GM12878 (cell line): ENCODE measurements around the gene ANKRD66. TPM values are rescaled to one million over a fixed set of nuclear protein-coding genes. Genes with fewer than 3 reads are reported as not detected.

ENCODE experiments used
- ATAC-seq: fragments of 200-7000 bp; cut with Tn5 transposase; 3 replicates; pipeline ENCODE4 v1.9.1; 2020; ENCODE audit warnings: mild to moderate bottlenecking, moderate library complexity
- BruUV-seq: library from RNA; stranded (reverse); fragments of 400-500 nt; replicated peaks from 2 replicates; lab custom pipeline; 2021; lab: Mats Ljungman, UMichigan
- CTCF ChIA-PET: fragments of 300-600 bp; sonication (Branson Sonifier 250); formaldehyde crosslinking; extraction: SDS; loops from one replicate; lab custom pipeline; 2021; ENCODE audit warnings: inconsistent platforms; lab: Yijun Ruan, JAX
- POLR2A ChIA-PET: fragments of 350-600 bp; formaldehyde crosslinking; extraction: SDS; loops from one replicate; lab custom pipeline; 2021; ENCODE audit warnings: inconsistent platforms; lab: Charles Lee
- RAD21 ChIA-PET: fragments of 300-600 bp; sonication (Branson Sonifier 250); formaldehyde crosslinking; loops from one replicate; lab custom pipeline; 2023; ENCODE audit warnings: antibody characterized with exemption; ENCODE audit not compliant: unreplicated experiment; lab: Charles Lee
- SMC1A ChIA-PET: fragments of 300-600 bp; sonication (Branson Sonifier 250); formaldehyde crosslinking; loops from one replicate; lab custom pipeline; 2023; ENCODE audit not compliant: unreplicated experiment, uncharacterized antibody; lab: Charles Lee
- DNase-seq: peaks from one replicate; pipeline ENCODE4 v3.0.0-alpha.2; 2011; ENCODE audit warnings: low read depth, low spot score
- FAIRE-seq: peaks from 3 replicates; lab custom pipeline; 2011; peaks lifted over from hg19 to GRCh38; lab: Jason Lieb, UNC
- H2AFZ ChIP-seq: 2 replicates; pipeline ENCODE4 v1.6.0; 2011; ENCODE audit warnings: low read depth, low read length, control low read depth; ENCODE audit not compliant: control insufficient read depth
- H3K27ac ChIP-seq: 2 replicates; pipeline ENCODE4 v1.5.1; 2011; ENCODE audit warnings: control low read depth; ENCODE audit not compliant: control insufficient read depth, insufficient read depth
- H3K27me3 ChIP-seq, 2 experiments: replicated peaks in 1 of 2; 2 replicates each; pipeline versions ENCODE4 v1.6.0 to v1.6.1; 2011; ENCODE audit warnings: low read length in 1 of 2; ENCODE audit not compliant: control insufficient read depth in 2 of 2, insufficient read depth in 2 of 2
- H3K36me3 ChIP-seq, 2 experiments: 2 replicates each; pipeline ENCODE4 v1.5.1; 2011; ENCODE audit warnings: low read length in 1 of 2; ENCODE audit not compliant: control insufficient read depth in 2 of 2, insufficient read depth in 2 of 2
- H3K4me1 ChIP-seq: 2 replicates; pipeline ENCODE4 v1.6.1; 2011; ENCODE audit warnings: mild to moderate bottlenecking, low read length, moderate library complexity, mixed read lengths; ENCODE audit not compliant: control insufficient read depth, insufficient read depth
- H3K4me2 ChIP-seq: 2 replicates; pipeline ENCODE4 v1.6.0; 2011; ENCODE audit warnings: control low read depth; ENCODE audit not compliant: control insufficient read depth, insufficient read depth
- H3K4me3 ChIP-seq: fragments of 200-600 bp; sonication (generic); 2 replicates; pipeline ENCODE4 v1.5.1; 2016
- H3K79me2 ChIP-seq: 2 replicates; pipeline ENCODE4 v1.6.0; 2011; ENCODE audit warnings: low read length; ENCODE audit not compliant: control insufficient read depth, insufficient read depth
- H3K9ac ChIP-seq: 2 replicates; pipeline ENCODE4 v1.8.0; 2011; ENCODE audit warnings: low read length, control low read depth, mixed read lengths; ENCODE audit not compliant: control insufficient read depth, insufficient read depth
- H3K9me3 ChIP-seq: replicated peaks from 3 replicates; pipeline ENCODE4 v1.5.1; 2011; ENCODE audit warnings: mild to moderate bottlenecking, low read length; ENCODE audit not compliant: control insufficient read depth, insufficient read depth
- H4K20me1 ChIP-seq: 2 replicates; pipeline ENCODE4 v1.6.0; 2011; ENCODE audit not compliant: control insufficient read depth, insufficient read depth
- CHD2 ChIP-seq: IDR thresholded peaks from 2 replicates; pipeline ENCODE4 v1.6.1; 2011; ENCODE audit warnings: low read depth, low read length, improper control_type of control experiment, borderline replicate concordance
- RUNX3 ChIP-seq: IDR thresholded peaks from 2 replicates; pipeline ENCODE4 v1.6.1; 2012; ENCODE audit warnings: low read length, inconsistent platforms
- SPI1 ChIP-seq: IDR thresholded peaks from 2 replicates; pipeline ENCODE4 v1.6.1; 2011; ENCODE audit warnings: low read depth, mild to moderate bottlenecking, low read length, moderate library complexity, borderline replicate concordance; ENCODE audit not compliant: insufficient read depth
- TCF12 ChIP-seq: IDR thresholded peaks from 2 replicates; pipeline ENCODE4 v1.6.1; 2011; ENCODE audit warnings: low read depth, mild to moderate bottlenecking, low read length
- WGBS: methylation state at CpG from one replicate; pipeline ENCODE4 v1.1.6; 2016; ENCODE audit warnings: low lambda C conversion rate; ENCODE audit not compliant: insufficient replicate concordance, insufficient coverage; ENCODE audit errors: missing lambda C conversion rate; 5-methylcytosine and 5-hydroxymethylcytosine counted together
- in situ Hi-C: fragments of 300-500 bp; cut with MboI; formaldehyde crosslinking; loops from 9 replicates; pipeline ENCODE4 v1.14.3; 2018; ENCODE audit warnings: mixed read lengths
- intact Hi-C: fragments of 100-400 bp; cut with micrococcal nuclease; formaldehyde crosslinking; loops from one replicate; pipeline ENCODE4 v1.14.2; 2022; ENCODE audit not compliant: unreplicated experiment
- polyA plus RNA-seq, 11 experiments: library from polyadenylated mRNA; depleted of rRNA in 4 of 11; unstranded in 6 of 11; stranded (reverse) in 5 of 11; fragments of >200 nt; fragmentation: Nextera tagmentation in 4 of 11; fragmentation: Illumina TruSeq in 1 of 11; extraction: Ambion mirVana in 4 of 11; extraction: Trizol in 1 of 11; gene quantifications; 1 replicate in 1 of 11; 2 replicates in 10 of 11; pipeline versions ENCODE4 v1.2.1 to v1.2.3, GENCODE V29; 2011 to 2016; ENCODE audit warnings: inconsistent platforms in 2 of 11, missing spikeins in 2 of 11, low read depth in 1 of 11
- total RNA-seq, 4 experiments: library from RNA; depleted of rRNA in 3 of 4; stranded (reverse); fragments of >200 nt in 3 of 4; fragmentation: Illumina TruSeq in 1 of 4; extraction: Trizol in 1 of 4; gene quantifications; 2 replicates each; pipeline versions ENCODE4 v1.2.1 to v1.2.3, GENCODE V29; 2013 to 2021
- TF ChIP-seq, protein P1 (sequence below): IDR thresholded peaks from 2 replicates; pipeline ENCODE4 v1.6.1; 2012; ENCODE audit warnings: low read depth, low read length, improper control_type of control experiment
- TF ChIP-seq, protein P2 (sequence below): fragments of 450-650 bp; formaldehyde crosslinking; IDR thresholded peaks from 2 replicates; pipeline ENCODE4 v1.5.0; 2022; ENCODE audit warnings: mild to moderate bottlenecking, missing genetic modification characterization

The ANKRD66 gene
- total and polyA plus RNA-seq, 10 of the 15 experiments (the other 5 are each of a cell fraction or from before 2014, with no cell fraction given) = not detected

DNA sequence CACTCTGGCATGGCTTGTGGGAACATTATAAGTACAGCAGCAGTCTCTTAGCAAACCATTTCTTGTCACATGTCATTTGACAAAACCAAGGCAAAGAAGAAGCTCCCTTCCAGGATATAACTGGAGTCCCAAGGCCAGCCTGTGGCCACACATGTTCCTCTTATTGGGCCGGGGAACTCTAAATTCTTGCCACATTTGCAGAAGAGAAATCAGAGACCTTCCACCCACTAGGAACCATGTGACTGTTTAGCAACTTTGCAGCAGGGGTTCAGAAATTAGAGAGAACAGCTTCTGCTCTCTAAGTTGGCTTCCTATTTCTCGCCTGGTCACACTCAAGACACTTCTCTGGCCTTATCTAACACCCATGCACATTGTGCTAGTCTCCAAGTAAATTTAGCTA lies 26.0 kb downstream of the ANKRD66 start:
- SMC1A ChIA-PET = no interaction called here
- Histone ChIP-seq H3K79me2 (no peaks in the 10 kb centered on the region), H3K27ac (no peak overlapping the region), H3K36me3 (no peaks in the 10 kb centered on the region), H3K4me3 (no peak overlapping the region)
- WGBS = 0% methylated on average over 2 of the region's 2 CpGs
- no TSS peak for BruUV-seq
- TF ChIP-seq, protein P1, sequence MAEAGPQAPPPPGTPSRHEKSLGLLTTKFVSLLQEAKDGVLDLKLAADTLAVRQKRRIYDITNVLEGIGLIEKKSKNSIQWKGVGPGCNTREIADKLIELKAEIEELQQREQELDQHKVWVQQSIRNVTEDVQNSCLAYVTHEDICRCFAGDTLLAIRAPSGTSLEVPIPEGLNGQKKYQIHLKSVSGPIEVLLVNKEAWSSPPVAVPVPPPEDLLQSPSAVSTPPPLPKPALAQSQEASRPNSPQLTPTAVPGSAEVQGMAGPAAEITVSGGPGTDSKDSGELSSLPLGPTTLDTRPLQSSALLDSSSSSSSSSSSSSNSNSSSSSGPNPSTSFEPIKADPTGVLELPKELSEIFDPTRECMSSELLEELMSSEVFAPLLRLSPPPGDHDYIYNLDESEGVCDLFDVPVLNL = no peak
- TF ChIP-seq SPI1 = peak; percentile 47; the same call in 1 of the 2 replicates
- peak; percentile 7; the same call in 1 of the 2 replicates for TF ChIP-seq RUNX3
- TF ChIP-seq, all 136 proteins: peak for 2
- Histone ChIP-seq H3K4me2 (no peak overlapping the region), H3K4me1 (no peaks in the 10 kb centered on the region), H3K9ac (no peak overlapping the region), H4K20me1 (no peaks in the 10 kb centered on the region), H3K27me3 (no peaks in the 10 kb centered on the region), H2AFZ (no peak overlapping the region), H3K9me3 (no peaks in the 10 kb centered on the region)
- ATAC-seq (no peak; the same call in 2 of the 3 replicates), DNase-seq (peak; percentile 9), FAIRE-seq (no peak)
- ChIA-PET RAD21 (no interaction called here), CTCF (no interaction called here), POLR2A (no interaction called here)
- intact Hi-C loops = no loop called here
- in situ Hi-C loops = loop anchor here (10.0 kb wide), 1 partner anchor 348 kb away; no protein-coding TSS in a partner anchor

DNA sequence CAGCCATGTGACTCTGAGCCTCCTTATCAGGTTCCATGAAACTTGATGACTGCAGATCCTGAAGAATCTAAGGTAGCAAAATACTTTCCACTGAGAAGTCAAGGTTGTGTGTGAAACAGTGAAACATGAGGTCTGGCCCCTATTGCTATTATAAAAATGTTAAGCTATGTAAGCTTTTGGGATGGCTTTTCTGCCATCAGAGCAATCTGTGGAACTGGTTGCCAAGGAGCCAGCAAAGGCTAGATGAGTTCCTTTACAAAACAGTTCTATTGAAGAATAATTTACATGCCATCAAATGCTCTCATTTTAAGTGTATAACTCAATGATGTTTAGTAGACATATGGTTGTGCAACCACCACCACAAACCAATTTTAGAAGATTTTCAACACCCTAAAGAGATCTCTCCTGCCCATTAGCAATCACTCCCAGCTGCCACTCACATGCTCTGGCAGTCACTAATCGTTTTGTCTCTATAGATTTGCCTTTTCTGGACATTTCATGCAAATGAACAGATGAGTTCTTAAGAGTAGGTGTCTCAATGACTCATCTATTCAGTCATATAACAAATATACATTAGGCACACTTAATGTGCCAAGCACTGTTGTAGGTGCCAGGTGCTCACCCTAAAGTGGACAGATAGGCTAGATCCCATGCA lies 26.6 kb downstream of the ANKRD66 start:
- Histone ChIP-seq H4K20me1 (no peaks in the 10 kb centered on the region), H2AFZ (no peak overlapping the region), H3K9ac (no peak overlapping the region), H3K27me3 (no peaks in the 10 kb centered on the region), H3K27ac (no peak overlapping the region), H3K4me1 (no peaks in the 10 kb centered on the region), H3K79me2 (no peaks in the 10 kb centered on the region), H3K9me3 (no peaks in the 10 kb centered on the region), H3K4me3 (no peak overlapping the region), H3K4me2 (no peak overlapping the region), H3K36me3 (no peaks in the 10 kb centered on the region)
- FAIRE-seq (no peak), DNase-seq (no peak), ATAC-seq (no peak)
- POLR2A ChIA-PET = no interaction called here
- SMC1A ChIA-PET = no interaction called here
- RAD21 ChIA-PET = no interaction called here
- CTCF ChIA-PET = no interaction called here
- 0% methylated on average over 1 of the region's 1 CpG for WGBS
- in situ Hi-C loops (loop anchor here (10.0 kb wide), 1 partner anchor 349 kb away; no protein-coding TSS in a partner anchor), intact Hi-C loops (no loop called here)
- BruUV-seq = no TSS peak
- TF ChIP-seq TCF12 (no peak), CHD2 (no peak)
- TF ChIP-seq, protein P2, sequence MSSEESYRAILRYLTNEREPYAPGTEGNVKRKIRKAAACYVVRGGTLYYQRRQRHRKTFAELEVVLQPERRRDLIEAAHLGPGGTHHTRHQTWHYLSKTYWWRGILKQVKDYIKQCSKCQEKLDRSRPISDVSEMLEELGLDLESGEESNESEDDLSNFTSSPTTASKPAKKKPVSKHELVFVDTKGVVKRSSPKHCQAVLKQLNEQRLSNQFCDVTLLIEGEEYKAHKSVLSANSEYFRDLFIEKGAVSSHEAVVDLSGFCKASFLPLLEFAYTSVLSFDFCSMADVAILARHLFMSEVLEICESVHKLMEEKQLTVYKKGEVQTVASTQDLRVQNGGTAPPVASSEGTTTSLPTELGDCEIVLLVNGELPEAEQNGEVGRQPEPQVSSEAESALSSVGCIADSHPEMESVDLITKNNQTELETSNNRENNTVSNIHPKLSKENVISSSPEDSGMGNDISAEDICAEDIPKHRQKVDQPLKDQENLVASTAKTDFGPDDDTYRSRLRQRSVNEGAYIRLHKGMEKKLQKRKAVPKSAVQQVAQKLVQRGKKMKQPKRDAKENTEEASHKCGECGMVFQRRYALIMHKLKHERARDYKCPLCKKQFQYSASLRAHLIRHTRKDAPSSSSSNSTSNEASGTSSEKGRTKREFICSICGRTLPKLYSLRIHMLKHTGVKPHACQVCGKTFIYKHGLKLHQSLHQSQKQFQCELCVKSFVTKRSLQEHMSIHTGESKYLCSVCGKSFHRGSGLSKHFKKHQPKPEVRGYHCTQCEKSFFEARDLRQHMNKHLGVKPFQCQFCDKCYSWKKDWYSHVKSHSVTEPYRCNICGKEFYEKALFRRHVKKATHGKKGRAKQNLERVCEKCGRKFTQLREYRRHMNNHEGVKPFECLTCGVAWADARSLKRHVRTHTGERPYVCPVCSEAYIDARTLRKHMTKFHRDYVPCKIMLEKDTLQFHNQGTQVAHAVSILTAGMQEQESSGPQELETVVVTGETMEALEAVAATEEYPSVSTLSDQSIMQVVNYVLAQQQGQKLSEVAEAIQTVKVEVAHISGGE (CRISPR knock-in tag) = no peak
